ENCODE results near the gene ACTL8.

DNA sequence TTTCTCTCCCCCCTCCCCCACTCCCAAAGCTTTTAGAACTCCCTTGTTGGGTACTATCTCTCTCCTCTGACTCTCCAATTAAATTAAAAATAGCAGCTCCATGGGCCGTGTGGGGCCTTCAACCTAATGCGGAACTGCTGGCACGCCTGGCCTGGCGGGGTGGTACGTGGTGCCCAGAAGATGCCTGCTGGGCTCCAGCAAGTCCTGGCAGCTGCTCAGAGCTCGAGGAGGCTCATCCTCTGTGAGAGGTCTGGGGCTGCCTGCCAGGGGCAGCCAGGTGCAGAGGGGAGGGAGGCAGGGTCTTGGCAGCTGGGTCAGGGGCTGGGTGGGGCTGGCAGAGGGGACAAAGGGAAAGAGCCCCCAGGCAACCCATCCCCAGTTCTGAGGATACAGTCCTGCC, 74.4 kb downstream of the ACTL8 start:
- TF ChIP-seq, protein P1, sequence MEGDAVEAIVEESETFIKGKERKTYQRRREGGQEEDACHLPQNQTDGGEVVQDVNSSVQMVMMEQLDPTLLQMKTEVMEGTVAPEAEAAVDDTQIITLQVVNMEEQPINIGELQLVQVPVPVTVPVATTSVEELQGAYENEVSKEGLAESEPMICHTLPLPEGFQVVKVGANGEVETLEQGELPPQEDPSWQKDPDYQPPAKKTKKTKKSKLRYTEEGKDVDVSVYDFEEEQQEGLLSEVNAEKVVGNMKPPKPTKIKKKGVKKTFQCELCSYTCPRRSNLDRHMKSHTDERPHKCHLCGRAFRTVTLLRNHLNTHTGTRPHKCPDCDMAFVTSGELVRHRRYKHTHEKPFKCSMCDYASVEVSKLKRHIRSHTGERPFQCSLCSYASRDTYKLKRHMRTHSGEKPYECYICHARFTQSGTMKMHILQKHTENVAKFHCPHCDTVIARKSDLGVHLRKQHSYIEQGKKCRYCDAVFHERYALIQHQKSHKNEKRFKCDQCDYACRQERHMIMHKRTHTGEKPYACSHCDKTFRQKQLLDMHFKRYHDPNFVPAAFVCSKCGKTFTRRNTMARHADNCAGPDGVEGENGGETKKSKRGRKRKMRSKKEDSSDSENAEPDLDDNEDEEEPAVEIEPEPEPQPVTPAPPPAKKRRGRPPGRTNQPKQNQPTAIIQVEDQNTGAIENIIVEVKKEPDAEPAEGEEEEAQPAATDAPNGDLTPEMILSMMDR (IDR thresholded peaks at IDR 0.05; ENCODE audit: low read depth, low read length) = no peak
- no peak for TF ChIP-seq EZH2phosphoT487 (IDR thresholded peaks at IDR 0.05; ENCODE audit: low read depth)
